T-helper 2 cell treated with Interferon-gamma antibody and Interleukin-4, amounts not matched to agents 100 ng/mL and 5 ng/mL, for 36 hours (primary cell): ENCODE results near the gene AOC3. TPM values are rescaled to one million over a fixed set of nuclear protein-coding genes. Genes with fewer than 3 reads are reported as not detected.
"Not testable (repeated sequence)": the region's sequence is repeated elsewhere in the genome, so short reads cannot be mapped to it uniquely, and the experiment has no call there.

Experiments used
- intact Hi-C: fragments of 100-400 bp; cut with micrococcal nuclease; formaldehyde crosslinking; loops from one replicate; pipeline ENCODE4 v1.15.1; 2023
- total RNA-seq: library from RNA; stranded (reverse); gene quantifications from 2 replicates; pipeline ENCODE4 v1.2.3, GENCODE V29; 2022

Gene AOC3
- total RNA-seq, 1 donor from 2014 or later: 1.1 TPM

DNA sequence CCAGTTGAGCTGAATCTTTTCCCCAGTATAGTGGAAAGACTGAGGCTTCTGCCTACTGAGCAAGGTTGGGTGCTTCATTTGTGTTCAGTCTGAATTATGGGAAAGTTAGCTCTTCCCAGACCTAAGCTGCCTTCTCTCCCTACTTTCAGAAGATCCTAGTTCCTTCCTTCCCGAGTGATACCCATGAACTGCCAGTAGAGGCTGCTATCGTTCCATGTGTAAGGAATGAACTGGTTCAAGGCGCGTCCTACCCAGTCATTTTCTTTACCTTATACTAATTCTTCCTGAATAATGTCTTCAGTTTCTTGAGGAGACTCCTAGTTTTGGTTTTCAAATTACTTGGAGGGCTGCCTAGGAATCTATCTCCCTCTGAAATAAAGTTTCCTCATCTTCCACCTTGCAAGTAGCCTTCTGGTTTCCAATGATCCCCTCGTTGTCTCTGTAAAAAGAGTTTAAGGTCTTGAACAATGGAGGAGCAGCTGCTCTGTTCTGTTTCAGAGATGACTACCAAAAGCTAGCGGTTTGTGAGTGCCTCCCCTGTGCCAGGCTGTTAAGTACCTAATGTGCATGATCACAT lies 7.6 kb upstream of the AOC3 start:
- intact Hi-C loops: no loop called here

- intact Hi-C loops: no loop called here
Observed at GRCh38 chr17:42844271-42844670, 6.7 kb upstream of the AOC3 start, which contains the start of gene AOC2. Gene AOC2, plus strand, starts transcription at chr17:42844580. Its CDS starts 47 bp downstream, at chr17:42844627.

DNA sequence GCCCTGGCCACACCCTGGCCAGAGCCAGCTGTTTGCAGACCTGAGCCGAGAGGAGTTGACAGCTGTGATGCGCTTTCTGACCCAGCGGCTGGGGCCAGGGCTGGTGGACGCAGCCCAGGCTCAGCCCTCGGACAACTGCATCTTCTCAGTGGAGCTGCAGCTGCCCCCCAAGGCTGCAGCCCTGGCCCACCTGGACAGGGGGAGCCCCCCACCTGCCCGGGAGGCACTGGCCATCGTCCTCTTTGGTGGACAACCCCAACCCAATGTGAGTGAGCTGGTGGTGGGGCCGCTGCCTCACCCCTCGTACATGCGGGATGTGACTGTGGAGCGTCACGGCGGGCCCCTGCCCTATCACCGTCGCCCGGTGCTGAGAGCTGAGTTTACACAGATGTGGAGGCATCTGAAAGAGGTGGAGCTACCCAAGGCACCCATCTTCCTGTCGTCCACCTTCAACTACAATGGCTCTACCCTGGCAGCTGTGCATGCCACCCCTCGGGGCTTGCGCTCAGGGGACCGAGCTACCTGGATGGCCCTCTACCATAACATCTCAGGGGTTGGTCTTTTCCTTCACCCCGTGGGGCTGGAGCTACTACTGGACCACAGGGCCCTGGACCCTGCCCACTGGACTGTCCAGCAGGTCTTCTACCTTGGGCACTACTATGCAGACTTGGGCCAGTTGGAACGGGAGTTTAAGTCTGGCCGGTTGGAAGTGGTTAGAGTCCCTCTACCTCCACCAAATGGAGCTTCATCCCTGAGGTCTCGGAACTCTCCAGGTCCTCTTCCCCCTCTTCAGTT lies 6.0 kb upstream of the AOC3 start:
- intact Hi-C loops: no loop called here

DNA sequence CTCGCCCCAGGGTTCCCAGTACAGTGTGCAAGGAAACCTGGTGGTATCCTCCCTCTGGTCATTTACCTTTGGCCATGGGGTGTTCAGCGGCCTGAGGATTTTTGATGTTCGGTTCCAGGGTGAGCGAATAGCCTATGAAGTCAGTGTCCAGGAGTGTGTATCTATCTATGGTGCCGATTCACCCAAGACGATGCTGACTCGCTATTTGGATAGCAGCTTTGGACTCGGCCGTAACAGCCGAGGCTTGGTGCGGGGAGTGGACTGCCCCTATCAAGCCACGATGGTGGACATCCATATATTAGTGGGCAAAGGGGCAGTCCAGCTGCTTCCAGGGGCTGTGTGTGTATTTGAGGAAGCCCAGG lies 5.5 kb upstream of the AOC3 start:
- intact Hi-C loops: no loop called here

DNA sequence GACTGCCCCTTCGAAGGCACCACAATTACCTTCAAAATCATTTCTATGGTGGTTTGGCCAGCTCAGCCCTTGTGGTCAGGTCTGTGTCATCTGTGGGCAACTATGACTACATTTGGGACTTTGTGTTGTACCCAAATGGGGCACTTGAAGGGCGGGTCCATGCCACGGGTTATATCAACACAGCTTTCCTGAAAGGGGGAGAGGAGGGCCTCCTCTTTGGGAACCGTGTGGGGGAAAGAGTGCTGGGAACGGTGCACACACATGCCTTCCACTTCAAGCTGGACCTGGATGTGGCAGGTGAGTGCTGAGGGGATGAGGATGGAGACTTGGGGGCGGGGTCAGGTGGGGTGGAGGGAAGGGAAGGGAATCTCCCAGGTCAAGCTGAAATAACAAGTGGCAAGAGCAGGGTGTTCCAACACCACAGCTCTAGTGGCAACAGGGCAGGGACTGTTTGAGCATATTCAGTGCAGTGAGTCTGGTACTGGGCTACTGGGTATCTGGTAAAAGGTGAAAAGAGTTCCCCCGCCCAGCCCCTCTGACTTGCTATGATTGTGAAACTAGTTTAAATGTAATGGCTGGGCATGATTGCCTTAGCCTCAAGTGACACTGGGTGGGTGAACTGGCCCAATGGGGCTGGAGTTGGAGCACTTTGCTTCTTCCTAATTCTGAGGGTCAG lies 4.9 kb upstream of the AOC3 start:
- intact Hi-C loops: no loop called here

DNA sequence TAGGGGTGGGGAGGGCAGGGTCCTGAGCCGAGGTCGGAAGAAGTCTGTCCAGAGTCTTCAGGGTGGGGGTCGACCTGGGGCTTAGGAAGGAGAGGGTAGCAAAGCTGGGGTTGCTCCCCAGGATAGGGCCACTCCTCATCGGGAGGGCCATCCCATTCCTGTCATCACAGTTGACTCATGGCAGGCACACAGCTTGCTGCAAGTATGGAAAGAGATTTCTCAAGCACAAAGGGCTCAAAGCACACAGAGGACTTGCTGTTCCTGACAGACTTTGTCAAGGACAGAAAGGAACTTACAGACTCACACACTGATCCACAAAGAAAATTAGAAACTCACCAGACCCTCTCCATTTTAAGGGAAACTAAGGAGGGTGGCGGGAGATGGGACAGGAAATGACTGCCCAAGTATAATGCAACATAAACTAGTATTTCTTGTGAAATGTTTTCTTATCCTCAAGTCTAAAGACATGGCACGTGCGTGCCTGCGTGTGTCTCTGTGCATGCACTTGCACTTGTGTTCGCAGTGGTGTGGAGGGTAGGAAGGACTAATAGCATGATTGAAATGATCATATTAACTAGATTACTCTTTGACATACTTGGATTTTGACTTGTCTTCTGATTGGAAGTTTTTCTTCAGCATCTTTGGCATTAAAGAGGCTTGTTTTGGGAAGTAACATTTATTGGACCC lies 4.3 kb upstream of the AOC3 start:
- intact Hi-C loops: no loop called here

GRCh38 chr17:42848093-42848492 lies 2.9 kb upstream of the AOC3 start:
- intact Hi-C loops: no loop called here

DNA sequence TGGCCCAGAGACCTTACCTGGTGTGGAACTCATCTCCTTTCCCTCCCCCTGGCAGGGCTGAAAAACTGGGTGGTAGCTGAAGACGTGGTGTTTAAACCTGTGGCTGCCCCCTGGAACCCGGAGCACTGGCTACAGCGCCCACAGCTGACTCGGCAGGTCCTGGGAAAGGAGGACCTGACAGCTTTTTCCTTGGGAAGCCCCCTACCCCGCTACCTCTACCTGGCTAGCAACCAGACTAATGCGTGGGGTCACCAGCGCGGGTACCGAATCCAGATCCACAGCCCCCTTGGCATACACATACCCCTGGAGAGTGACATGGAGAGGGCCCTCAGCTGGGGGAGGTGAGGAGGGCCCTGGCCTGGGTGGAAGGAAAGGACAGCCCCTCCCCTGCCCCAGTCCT lies 2.0 kb upstream of the AOC3 start:
- intact Hi-C loops: no loop called here

DNA sequence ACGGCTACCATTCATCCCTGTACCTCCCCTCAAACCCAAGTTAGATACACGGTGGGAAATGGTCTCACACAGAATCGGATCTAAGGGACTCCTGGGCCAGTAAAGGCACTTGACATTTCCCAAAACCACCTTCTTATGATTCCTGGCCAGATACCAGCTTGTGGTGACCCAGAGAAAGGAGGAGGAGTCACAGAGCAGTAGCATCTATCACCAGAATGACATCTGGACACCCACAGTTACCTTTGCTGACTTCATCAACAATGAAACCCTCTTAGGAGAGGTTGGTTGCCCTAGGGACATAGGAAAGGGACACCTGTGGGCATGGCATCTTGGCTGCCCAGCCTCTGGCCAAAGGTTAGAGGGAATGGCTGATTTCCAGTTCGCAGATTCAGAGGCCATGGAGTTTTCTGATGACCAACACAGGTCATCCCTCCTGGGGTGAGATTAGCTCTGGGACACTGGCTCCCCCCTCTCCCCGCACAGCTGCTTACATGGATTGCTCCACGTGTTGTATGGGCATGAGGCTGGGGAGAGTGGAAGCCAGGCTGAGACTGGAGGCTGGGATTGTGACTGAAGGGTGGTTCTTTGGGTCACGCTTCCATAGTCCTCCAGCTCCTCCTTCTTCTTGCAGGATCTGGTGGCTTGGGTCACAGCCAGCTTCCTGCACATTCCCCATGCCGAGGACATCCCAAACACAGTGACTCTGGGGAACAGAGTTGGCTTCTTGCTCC lies 1.4 kb upstream of the AOC3 start:
- intact Hi-C loops: no loop called here

DNA sequence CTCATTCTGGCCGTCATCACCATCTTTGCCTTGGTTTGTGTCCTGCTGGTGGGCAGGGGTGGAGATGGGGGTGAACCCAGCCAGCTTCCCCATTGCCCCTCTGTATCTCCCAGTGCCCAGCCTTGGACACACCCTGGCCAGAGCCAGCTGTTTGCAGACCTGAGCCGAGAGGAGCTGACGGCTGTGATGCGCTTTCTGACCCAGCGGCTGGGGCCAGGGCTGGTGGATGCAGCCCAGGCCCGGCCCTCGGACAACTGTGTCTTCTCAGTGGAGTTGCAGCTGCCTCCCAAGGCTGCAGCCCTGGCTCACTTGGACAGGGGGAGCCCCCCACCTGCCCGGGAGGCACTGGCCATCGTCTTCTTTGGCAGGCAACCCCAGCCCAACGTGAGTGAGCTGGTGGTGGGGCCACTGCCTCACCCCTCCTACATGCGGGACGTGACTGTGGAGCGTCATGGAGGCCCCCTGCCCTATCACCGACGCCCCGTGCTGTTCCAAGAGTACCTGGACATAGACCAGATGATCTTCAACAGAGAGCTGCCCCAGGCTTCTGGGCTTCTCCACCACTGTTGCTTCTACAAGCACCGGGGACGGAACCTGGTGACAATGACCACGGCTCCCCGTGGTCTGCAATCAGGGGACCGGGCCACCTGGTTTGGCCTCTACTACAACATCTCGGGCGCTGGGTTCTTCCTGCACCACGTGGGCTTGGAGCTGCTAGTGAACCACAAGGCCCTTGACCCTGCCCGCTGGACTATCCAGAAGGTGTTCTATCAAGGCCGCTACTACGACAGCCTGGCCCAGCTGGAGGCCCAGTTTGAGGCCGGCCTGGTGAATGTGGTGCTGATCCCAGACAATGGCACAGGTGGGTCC lies 607 bp downstream of the AOC3 start:
- intact Hi-C loops: not testable (repeated sequence)

DNA sequence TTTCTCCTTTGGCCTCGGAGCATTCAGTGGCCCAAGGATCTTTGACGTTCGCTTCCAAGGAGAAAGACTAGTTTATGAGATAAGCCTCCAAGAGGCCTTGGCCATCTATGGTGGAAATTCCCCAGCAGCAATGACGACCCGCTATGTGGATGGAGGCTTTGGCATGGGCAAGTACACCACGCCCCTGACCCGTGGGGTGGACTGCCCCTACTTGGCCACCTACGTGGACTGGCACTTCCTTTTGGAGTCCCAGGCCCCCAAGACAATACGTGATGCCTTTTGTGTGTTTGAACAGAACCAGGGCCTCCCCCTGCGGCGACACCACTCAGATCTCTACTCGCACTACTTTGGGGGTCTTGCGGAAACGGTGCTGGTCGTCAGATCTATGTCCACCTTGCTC lies 1.4 kb downstream of the AOC3 start:
- intact Hi-C loops: no loop called here

GRCh38 chr17:42853004-42853403 lies 2.0 kb downstream of the AOC3 start:
- intact Hi-C loops: no loop called here

GRCh38 chr17:42853597-42853967 lies 2.6 kb downstream of the AOC3 start:
- intact Hi-C loops: no loop called here

DNA sequence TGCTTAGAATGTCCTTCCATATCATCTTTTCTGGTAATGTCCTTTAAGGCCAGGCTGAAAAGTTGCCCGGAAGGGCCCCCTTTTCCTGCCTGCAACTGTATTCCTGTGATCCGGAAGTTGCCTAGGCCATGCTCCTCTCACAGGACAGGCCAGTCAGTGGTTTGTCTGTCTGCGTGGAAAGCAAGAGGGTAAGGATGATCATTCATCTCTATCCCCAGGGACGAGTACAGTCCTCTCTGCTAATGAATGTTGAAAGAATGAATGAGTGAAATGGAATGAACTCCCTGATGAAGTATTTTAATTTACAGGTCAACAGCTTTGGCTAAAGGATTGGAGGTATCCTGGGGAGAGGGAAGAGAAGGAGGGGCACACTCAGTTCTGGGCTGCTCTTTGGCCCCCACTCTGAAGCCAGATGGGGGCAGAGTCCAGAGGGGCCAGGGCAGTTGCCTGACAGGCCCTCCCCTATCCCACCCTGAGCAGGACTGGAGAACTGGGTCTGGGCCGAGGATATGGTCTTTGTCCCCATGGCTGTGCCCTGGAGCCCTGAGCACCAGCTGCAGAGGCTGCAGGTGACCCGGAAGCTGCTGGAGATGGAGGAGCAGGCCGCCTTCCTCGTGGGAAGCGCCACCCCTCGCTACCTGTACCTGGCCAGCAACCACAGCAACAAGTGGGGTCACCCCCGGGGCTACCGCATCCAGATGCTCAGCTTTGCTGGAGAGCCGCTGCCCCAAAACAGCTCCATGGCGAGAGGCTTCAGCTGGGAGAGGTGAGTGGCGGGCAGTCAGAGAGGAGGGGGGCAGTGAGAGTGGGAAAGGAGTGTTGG lies 3.2 kb downstream of the AOC3 start:
- intact Hi-C loops: no loop called here

GRCh38 chr17:42855048-42855596 lies 4.1 kb downstream of the AOC3 start:
- intact Hi-C loops: no loop called here

GRCh38 chr17:42856093-42856492 lies 5.1 kb downstream of the AOC3 start:
- intact Hi-C loops: not testable (repeated sequence)

- intact Hi-C loops: not testable (repeated sequence)
Observed at GRCh38 chr17:42856516-42856915, 5.5 kb downstream of the AOC3 start.

GRCh38 chr17:42857389-42857788 lies 6.4 kb downstream of the AOC3 start:
- intact Hi-C loops: no loop called here

GRCh38 chr17:42865638-42866094 lies 14.7 kb downstream of the AOC3 start:
- intact Hi-C loops: no loop called here
